Ovary (tissue), 3 donors: ENCODE measurements around the gene CRADD.

Experiments
- CTCF ChIP-seq, 3 donors: fragments of 450-650 bp in 2 of 3; fragments of 200-600 bp in 1 of 3; IDR thresholded peaks; one replicate each; pipeline versions ENCODE4 v1.5.1 to v1.8.0; 2016 to 2022; ENCODE audit warnings: antibody characterized with exemption in 3 of 3, mild to moderate bottlenecking in 1 of 3
- POLR2A ChIP-seq: fragments of 450-650 bp; IDR thresholded peaks from one replicate; pipeline ENCODE4 v1.6.1; 2017; ENCODE audit warnings: antibody characterized with exemption, mild to moderate bottlenecking, moderate library complexity
- donor health status: DM: no; HTN: no; CAD: no.

- TF ChIP-seq CTCF (IDR thresholded peaks at IDR 0.05) (no peak), POLR2A (no peak)
Measured at GRCh38 chr12:93743229-93743998, 66.2 kb downstream of the CRADD start.
